OCI-LY7 (cell line): ENCODE measurements around the gene F3. TPM values are rescaled to one million over a fixed set of nuclear protein-coding genes. Genes with fewer than 3 reads are reported as not detected.

Experiments
- BruUV-seq: library from RNA; stranded (reverse); fragments of 400-500 nt; replicated peaks from 2 replicates; lab custom pipeline; 2021; lab: Mats Ljungman, UMichigan
- CTCF ChIA-PET: fragments of 300-600 bp; sonication (Branson Sonifier 250); formaldehyde crosslinking; loops from one replicate; lab custom pipeline; 2022; ENCODE audit warnings: antibody characterized with exemption; ENCODE audit not compliant: unreplicated experiment; lab: Charles Lee
- POLR2A ChIA-PET: fragments of 300-600 bp; sonication (Branson Sonifier 250); formaldehyde crosslinking; loops from one replicate; lab custom pipeline; 2022; ENCODE audit warnings: antibody characterized with exemption; lab: Charles Lee
- DNase-seq: peaks from one replicate; pipeline ENCODE4 v3.0.0-alpha.2; 2015; ENCODE audit warnings: low spot score
- H2AFZ ChIP-seq: fragments of 200-600 bp; sonication (generic), shearing (Covaris generic); 2 replicates; pipeline ENCODE4 v1.6.1; 2014; ENCODE audit warnings: mild to moderate bottlenecking, antibody characterized with exemption, low read length, moderate library complexity
- H3K27ac ChIP-seq: fragments of 200-600 bp; sonication (generic); 2 replicates; pipeline ENCODE4 v1.5.1; 2014; ENCODE audit warnings: mixed run types, low read depth, mild to moderate bottlenecking, moderate library complexity, low read length, inconsistent platforms; ENCODE audit not compliant: poor library complexity, severe bottlenecking
- H3K36me3 ChIP-seq: fragments of 200-600 bp; sonication (generic); 2 replicates; pipeline ENCODE4 v1.6.1; 2014; ENCODE audit warnings: mild to moderate bottlenecking, antibody characterized with exemption, low read length, moderate library complexity, mixed read lengths; ENCODE audit not compliant: insufficient read depth
- H3K4me1 ChIP-seq: fragments of 200-600 bp; sonication (generic); 2 replicates; pipeline ENCODE4 v1.5.1; 2014; ENCODE audit warnings: mild to moderate bottlenecking, low read length; ENCODE audit not compliant: insufficient read depth, poor library complexity, severe bottlenecking
- H3K4me2 ChIP-seq: fragments of 200-600 bp; sonication (generic); 2 replicates; pipeline ENCODE4 v1.6.1; 2014; ENCODE audit warnings: mild to moderate bottlenecking, low read length
- H3K4me3 ChIP-seq: fragments of 200-600 bp; sonication (generic); 2 replicates; pipeline ENCODE4 v1.5.1; 2014; ENCODE audit warnings: mild to moderate bottlenecking, low read depth, low read length; ENCODE audit not compliant: poor library complexity, severe bottlenecking
- H3K79me2 ChIP-seq: fragments of 200-600 bp; sonication (generic); 2 replicates; pipeline ENCODE4 v1.6.1; 2016; ENCODE audit warnings: low read depth, mild to moderate bottlenecking, low read length, moderate library complexity, mixed read lengths; ENCODE audit not compliant: insufficient read depth
- H3K9me2 ChIP-seq: fragments of 200-600 bp; sonication (generic); 2 replicates; pipeline ENCODE4 v1.6.1; 2016; ENCODE audit warnings: mild to moderate bottlenecking, low read length, mixed read lengths; ENCODE audit not compliant: insufficient read depth
- H3K9me3 ChIP-seq: fragments of 200-600 bp; sonication (generic); 2 replicates; pipeline ENCODE4 v1.6.1; 2014; ENCODE audit warnings: mild to moderate bottlenecking, mixed run types, low read length, mixed read lengths
- H4K20me1 ChIP-seq: fragments of 200-600 bp; sonication (generic); 2 replicates; pipeline ENCODE4 v1.6.1; 2014; ENCODE audit warnings: mild to moderate bottlenecking, antibody characterized with exemption, low read length, moderate library complexity, mixed read lengths; ENCODE audit not compliant: insufficient read depth
- CTCF ChIP-seq: fragments of 200-600 bp; sonication (generic); conservative IDR thresholded peaks from 2 replicates; pipeline ENCODE4 v1.5.1; 2014; ENCODE audit warnings: mild to moderate bottlenecking, antibody characterized with exemption, low read length, moderate library complexity, mixed read lengths
- EZH2phosphoT487 ChIP-seq: fragments of 200-600 bp; sonication (generic); IDR thresholded peaks from 2 replicates; pipeline ENCODE4 v1.6.1; 2018; ENCODE audit warnings: low read depth, borderline replicate concordance, mild to moderate bottlenecking, mixed run types, antibody characterized with exemption, low read length, moderate library complexity, mixed read lengths
- intact Hi-C: fragments of 100-400 bp; cut with micrococcal nuclease; formaldehyde crosslinking; loops from one replicate; pipeline ENCODE4 v1.10.0; 2022; ENCODE audit not compliant: unreplicated experiment
- total RNA-seq, 2 experiments: library from RNA; depleted of rRNA in 1 of 2; stranded (reverse); fragments of >200 nt in 1 of 2; shearing (Covaris generic) in 1 of 2; gene quantifications; 2 replicates each; pipeline ENCODE4 v1.2.3, GENCODE V29; 2014 to 2022

The F3 gene
- total RNA-seq, 2 experiments from 2014 or later, result not detected

- TF ChIP-seq EZH2phosphoT487, result no peak
- no peak for TF ChIP-seq CTCF
- ChIA-PET CTCF (no interaction called here), POLR2A (no interaction called here)
- no peaks in the 10 kb centered on the region for H3K4me1 ChIP-seq
- H3K27ac ChIP-seq, result no peak overlapping the region
- BruUV-seq, result no TSS peak
- H3K9me2 ChIP-seq, result no peaks in the 10 kb centered on the region
- intact Hi-C loops, result no loop called here
- H3K4me3 ChIP-seq, result no peak overlapping the region
- H3K36me3 ChIP-seq, result no peaks in the 10 kb centered on the region
- no peak overlapping the region for H2AFZ ChIP-seq
- no peaks in the 10 kb centered on the region for H4K20me1 ChIP-seq
- DNase-seq, result no peak
- no peaks in the 10 kb centered on the region for H3K9me3 ChIP-seq
- H3K79me2 ChIP-seq, result no peaks in the 10 kb centered on the region
- H3K4me2 ChIP-seq, result no peak overlapping the region
Observed at GRCh38 chr1:94535879-94536278, 5.7 kb downstream of the F3 start.

GRCh38 chr1:94535095-94535494 is 6.5 kb downstream of the F3 start:
- Histone ChIP-seq H3K4me2 (no peak overlapping the region), H3K27ac (no peak overlapping the region), H3K4me1 (no peaks in the 10 kb centered on the region), H3K9me3 (no peaks in the 10 kb centered on the region), H3K36me3 (no peaks in the 10 kb centered on the region), H3K9me2 (no peaks in the 10 kb centered on the region), H3K4me3 (no peak overlapping the region), H2AFZ (no peak overlapping the region), H3K79me2 (no peaks in the 10 kb centered on the region), H4K20me1 (no peaks in the 10 kb centered on the region)
- CTCF ChIA-PET, result no interaction called here
- intact Hi-C loops, result no loop called here
- POLR2A ChIA-PET, result no interaction called here
- no peak for DNase-seq
- BruUV-seq, result no TSS peak
- TF ChIP-seq CTCF (no peak), EZH2phosphoT487 (no peak)

GRCh38 chr1:94532077-94532476 is 9.5 kb downstream of the F3 start:
- Histone ChIP-seq H3K79me2 (no peaks in the 10 kb centered on the region), H3K4me2 (no peak overlapping the region), H3K9me2 (no peaks in the 10 kb centered on the region), H3K27ac (no peak overlapping the region), H4K20me1 (no peaks in the 10 kb centered on the region), H2AFZ (no peak overlapping the region), H3K4me1 (no peaks in the 10 kb centered on the region), H3K36me3 (no peaks in the 10 kb centered on the region), H3K9me3 (no peaks in the 10 kb centered on the region), H3K4me3 (no peak overlapping the region)
- BruUV-seq, result no TSS peak
- intact Hi-C loops, result no loop called here
- POLR2A ChIA-PET, result no interaction called here
- TF ChIP-seq CTCF (no peak), EZH2phosphoT487 (no peak)
- CTCF ChIA-PET, result no interaction called here
- no peak for DNase-seq
